Astrocyte (in vitro differentiated cells and primary cell): Measurements from ENCODE around the gene NUP58.

ENCODE experiments used
- EZH2 ChIP-seq: IDR thresholded peaks from 2 replicates; pipeline ENCODE4 v1.6.1; 2012; ENCODE audit warnings: mild to moderate bottlenecking, low read length, inconsistent platforms; ENCODE audit not compliant: insufficient read depth
- TF ChIP-seq, protein P1 (sequence below): IDR thresholded peaks from 2 replicates; pipeline ENCODE4 v1.5.1; 2011; ENCODE audit warnings: low read depth, mild to moderate bottlenecking, inconsistent platforms, low read length, moderate library complexity; ENCODE audit not compliant: insufficient read depth

DNA sequence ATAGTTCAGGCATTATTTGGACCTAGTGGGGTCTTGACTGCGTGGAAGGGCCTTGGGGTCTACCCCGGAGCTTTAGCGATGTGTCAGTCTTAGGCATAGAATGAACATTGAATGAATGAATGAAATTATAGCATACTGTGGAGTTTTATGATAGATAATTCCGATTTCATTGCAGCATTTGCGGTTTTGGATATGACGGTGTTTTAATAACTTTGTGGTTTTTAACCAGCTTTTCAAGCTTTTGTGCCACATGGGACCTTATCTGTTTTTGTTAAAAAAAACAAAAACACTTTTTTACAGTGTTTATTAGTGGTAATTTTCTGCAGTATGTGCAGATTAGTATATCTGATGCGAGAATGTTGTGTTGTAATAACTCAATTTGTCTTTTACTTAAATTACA lies 696 bp downstream of the NUP58 start:
- TF ChIP-seq, protein P1, sequence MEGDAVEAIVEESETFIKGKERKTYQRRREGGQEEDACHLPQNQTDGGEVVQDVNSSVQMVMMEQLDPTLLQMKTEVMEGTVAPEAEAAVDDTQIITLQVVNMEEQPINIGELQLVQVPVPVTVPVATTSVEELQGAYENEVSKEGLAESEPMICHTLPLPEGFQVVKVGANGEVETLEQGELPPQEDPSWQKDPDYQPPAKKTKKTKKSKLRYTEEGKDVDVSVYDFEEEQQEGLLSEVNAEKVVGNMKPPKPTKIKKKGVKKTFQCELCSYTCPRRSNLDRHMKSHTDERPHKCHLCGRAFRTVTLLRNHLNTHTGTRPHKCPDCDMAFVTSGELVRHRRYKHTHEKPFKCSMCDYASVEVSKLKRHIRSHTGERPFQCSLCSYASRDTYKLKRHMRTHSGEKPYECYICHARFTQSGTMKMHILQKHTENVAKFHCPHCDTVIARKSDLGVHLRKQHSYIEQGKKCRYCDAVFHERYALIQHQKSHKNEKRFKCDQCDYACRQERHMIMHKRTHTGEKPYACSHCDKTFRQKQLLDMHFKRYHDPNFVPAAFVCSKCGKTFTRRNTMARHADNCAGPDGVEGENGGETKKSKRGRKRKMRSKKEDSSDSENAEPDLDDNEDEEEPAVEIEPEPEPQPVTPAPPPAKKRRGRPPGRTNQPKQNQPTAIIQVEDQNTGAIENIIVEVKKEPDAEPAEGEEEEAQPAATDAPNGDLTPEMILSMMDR = no peak
- no peak for TF ChIP-seq EZH2
